IMR-90 (cell line): ENCODE results near the gene PLSCR3.

Source experiments
- CEBPB ChIP-seq: IDR thresholded peaks from 2 replicates; pipeline ENCODE4 v1.6.1; 2012; ENCODE audit warnings: low read depth, low read length, improper control_type of control experiment
- CTCF ChIP-seq: conservative IDR thresholded peaks from 2 replicates; pipeline ENCODE4 v1.5.1; 2012; ENCODE audit warnings: mild to moderate bottlenecking, low read depth, low read length, improper control_type of control experiment

GRCh38 chr17:7363311-7363710, 31.0 kb downstream of the PLSCR3 start:
- no peak for TF ChIP-seq CTCF
- no peak for TF ChIP-seq CEBPB
